Endothelial cell of umbilical vein (primary cell): ENCODE results near the gene DENND4B.

Experiments
- EZH2 ChIP-seq: IDR thresholded peaks from 2 replicates; pipeline ENCODE4 v1.6.1; 2012; ENCODE audit warnings: borderline replicate concordance, low read depth, mild to moderate bottlenecking, moderate library complexity, low read length, inconsistent platforms; ENCODE audit not compliant: severe bottlenecking
- MYC ChIP-seq: IDR thresholded peaks from one replicate; pipeline ENCODE4 v1.6.1; 2011; ENCODE audit warnings: mild to moderate bottlenecking, low read depth, low read length
- POLR2A ChIP-seq: IDR thresholded peaks from 2 replicates; pipeline ENCODE4 v1.6.1; 2012; ENCODE audit warnings: low read depth, mild to moderate bottlenecking, control low read depth, low read length
- POLR2AphosphoS5 ChIP-seq: IDR thresholded peaks from 2 replicates; pipeline ENCODE4 v1.6.1; 2012; ENCODE audit warnings: low read depth, mild to moderate bottlenecking, control low read depth, low read length, moderate library complexity; ENCODE audit not compliant: insufficient read depth
- TF ChIP-seq, protein P1 (sequence below), 2 donors: IDR thresholded peaks; 1 replicate in 1 of 2; 2 replicates in 1 of 2; pipeline ENCODE4 v1.5.1; 2011; ENCODE audit warnings: low read length in 2 of 2, mild to moderate bottlenecking in 2 of 2, moderate library complexity in 2 of 2, control low read depth in 1 of 2, inconsistent platforms in 1 of 2, low read depth in 1 of 2; ENCODE audit not compliant: insufficient read depth in 1 of 2; ENCODE audit errors: extremely low read depth in 1 of 2

DNA sequence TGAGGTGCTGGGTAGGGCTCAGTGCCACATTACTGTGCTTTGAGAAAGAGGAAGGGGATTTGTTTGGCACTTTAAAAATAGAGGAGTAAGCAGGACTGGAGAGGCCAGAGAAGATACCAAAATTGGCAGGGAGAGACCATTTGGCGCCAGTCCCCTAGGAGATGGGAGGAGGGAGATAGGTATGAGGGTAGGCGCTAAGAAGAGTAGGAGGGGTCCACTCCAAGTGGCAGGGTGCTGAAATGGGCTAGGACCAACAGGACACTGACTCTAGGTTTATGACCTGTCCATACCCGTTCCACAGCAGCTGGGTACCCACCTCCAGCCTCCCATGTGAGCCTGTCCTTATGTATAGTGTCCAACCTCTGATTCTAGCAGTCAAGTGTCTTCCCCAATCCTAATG is 12.9 kb upstream of the DENND4B start:
- TF ChIP-seq, protein P1, sequence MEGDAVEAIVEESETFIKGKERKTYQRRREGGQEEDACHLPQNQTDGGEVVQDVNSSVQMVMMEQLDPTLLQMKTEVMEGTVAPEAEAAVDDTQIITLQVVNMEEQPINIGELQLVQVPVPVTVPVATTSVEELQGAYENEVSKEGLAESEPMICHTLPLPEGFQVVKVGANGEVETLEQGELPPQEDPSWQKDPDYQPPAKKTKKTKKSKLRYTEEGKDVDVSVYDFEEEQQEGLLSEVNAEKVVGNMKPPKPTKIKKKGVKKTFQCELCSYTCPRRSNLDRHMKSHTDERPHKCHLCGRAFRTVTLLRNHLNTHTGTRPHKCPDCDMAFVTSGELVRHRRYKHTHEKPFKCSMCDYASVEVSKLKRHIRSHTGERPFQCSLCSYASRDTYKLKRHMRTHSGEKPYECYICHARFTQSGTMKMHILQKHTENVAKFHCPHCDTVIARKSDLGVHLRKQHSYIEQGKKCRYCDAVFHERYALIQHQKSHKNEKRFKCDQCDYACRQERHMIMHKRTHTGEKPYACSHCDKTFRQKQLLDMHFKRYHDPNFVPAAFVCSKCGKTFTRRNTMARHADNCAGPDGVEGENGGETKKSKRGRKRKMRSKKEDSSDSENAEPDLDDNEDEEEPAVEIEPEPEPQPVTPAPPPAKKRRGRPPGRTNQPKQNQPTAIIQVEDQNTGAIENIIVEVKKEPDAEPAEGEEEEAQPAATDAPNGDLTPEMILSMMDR (IDR thresholded peaks at IDR 0.05; ENCODE audit: extremely low read depth in 1 of 2, insufficient read depth in 1 of 2, low read depth in 1 of 2, low read length in 2 of 2), result no peak
- TF ChIP-seq EZH2 (no peak), POLR2A (no peak), POLR2AphosphoS5 (no peak), MYC (no peak)
